ENCODE results near the gene PALM3. TPM values are rescaled to one million over a fixed set of nuclear protein-coding genes. Genes with fewer than 3 reads are reported as not detected.

Gene PALM3
- total RNA-seq, 1 donor from 2014 or later: 24.1 TPM

- no peak for DNase-seq (ENCODE audit: low spot score)
Observed at GRCh38 chr19:14089662-14090508, 28.0 kb upstream of the PALM3 start.

DNA sequence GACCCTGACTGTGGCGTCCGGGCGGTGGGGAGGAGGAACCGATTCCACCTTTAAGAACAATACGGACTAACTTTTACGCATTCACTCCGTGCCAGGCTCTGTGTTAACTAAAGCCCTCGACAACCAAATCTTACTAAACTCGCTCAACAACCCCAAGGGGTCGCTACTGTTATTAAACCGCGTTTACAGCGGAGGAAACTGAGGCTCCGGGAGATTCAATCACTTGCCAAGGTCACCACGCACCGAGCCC is 27.5 kb upstream of the PALM3 start:
- no peak for DNase-seq (ENCODE audit: low spot score)

DNA sequence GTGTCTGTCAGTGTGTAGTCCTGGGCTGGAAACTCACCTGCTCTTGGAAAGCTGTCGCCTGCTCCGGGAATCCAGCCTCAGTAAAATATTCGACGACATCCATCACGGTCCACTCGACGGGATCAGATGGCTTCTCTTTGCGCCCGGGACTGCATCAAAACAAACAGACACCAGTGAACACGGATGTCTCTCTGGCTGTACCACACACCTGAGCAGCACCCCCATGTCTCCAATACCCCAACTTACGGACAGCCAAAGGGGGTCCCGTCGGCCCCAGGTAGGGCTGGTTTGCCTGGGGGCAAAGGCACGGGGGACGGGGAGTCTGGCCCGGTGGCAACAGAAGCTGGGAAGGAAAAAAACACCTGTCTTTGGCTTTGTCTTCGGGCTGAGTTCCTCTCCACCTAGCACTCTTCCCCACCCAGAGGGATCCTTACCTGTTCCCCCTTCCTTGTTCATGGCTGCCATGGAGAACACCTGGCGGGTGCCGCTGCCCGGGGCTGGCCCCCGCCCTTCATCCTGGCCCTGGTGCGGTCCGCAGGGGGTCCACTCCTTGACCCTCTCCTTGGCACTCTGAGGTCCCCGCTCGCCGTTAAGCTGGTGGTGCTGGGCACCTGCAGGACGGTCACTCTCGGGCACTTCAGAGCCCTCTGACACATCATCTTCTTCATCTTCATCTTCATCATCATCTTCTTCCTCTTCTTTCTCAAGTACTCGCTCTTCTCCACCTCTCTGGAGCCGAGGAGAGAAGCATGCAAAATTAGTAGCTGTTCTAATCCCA is 26.9 kb upstream of the PALM3 start:
- DNase-seq (ENCODE audit: low spot score): no peak

DNA sequence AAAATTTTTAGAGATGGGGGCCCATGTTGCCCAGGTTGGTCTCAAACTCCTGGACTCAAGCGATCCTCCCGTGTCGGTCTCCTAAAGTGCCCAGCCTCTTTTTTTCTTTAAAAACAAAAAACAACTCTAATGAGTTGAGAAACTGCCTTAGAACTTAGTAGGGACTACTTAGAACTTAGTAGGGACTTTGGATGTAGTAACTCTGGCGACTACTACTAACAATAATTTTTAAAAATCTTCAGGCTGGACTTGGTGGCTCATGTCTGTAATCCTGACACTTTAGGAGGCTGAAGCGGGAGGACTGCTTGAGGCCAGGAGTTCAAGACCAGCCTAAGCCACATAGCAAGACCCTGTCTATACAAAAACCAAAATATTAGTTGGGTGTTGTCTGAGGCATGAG is 24.2 kb upstream of the PALM3 start:
- DNase-seq (ENCODE audit: low spot score): no peak

GRCh38 chr19:14085309-14085995 is 23.6 kb upstream of the PALM3 start, which contains the start of gene C19orf67:
Gene C19orf67, minus strand, starts transcription at chr19:14085783. Its CDS starts 156 bp downstream, at chr19:14085627.
- no peak for DNase-seq (ENCODE audit: low spot score)

GRCh38 chr19:14082675-14082960 is 20.7 kb upstream of the PALM3 start:
- no peak for DNase-seq (ENCODE audit: low spot score)

DNA sequence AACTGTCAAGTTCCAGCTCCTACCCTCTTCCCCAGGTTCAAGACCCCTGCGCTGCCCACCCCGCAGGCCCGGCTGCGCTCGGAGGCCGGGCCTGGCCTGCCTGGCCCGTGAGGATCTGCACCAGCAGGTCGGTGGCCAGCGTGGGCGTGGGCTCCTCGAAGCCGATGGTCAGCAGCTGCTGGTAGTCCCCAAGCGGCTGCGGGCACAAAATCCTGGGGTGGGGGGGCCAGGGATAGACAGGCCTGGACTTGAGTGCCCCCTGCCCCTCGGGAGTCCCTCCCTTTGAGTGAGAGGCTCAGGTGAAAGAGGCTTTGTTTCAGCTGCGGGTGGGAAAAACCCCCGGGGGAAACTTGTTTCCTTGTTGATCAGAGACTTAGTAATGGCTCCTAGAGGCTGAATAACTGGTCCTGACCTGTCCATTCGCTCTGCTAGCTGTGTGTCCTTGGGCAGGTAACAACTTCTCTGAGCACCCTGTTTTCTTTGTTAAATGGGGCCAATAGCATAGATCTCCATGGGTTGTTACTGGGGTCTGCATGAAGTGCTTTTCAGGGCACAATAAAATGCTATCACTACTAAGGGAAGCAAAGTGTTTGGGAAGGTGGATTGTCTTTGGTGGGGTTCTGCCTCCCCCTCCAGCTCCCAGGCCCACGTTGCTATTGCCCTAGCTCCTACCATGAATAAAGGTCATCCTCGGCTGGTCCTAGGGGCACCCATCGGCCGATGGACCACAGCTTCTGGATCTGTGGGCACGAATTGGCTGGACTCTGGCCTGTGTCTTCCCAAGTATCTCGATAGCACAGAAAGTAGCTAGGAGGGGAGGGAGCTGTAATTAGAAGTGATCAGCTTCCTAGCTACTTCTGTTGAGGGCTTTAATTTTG is 20.2 kb upstream of the PALM3 start:
- peak; percentile 79 for DNase-seq (ENCODE audit: low spot score)

GRCh38 chr19:14080887-14081796 is 19.3 kb upstream of the PALM3 start:
- DNase-seq (ENCODE audit: low spot score): peak; percentile 100

GRCh38 chr19:14078411-14078810 is 16.5 kb upstream of the PALM3 start:
- no peak for DNase-seq (ENCODE audit: low spot score)

DNA sequence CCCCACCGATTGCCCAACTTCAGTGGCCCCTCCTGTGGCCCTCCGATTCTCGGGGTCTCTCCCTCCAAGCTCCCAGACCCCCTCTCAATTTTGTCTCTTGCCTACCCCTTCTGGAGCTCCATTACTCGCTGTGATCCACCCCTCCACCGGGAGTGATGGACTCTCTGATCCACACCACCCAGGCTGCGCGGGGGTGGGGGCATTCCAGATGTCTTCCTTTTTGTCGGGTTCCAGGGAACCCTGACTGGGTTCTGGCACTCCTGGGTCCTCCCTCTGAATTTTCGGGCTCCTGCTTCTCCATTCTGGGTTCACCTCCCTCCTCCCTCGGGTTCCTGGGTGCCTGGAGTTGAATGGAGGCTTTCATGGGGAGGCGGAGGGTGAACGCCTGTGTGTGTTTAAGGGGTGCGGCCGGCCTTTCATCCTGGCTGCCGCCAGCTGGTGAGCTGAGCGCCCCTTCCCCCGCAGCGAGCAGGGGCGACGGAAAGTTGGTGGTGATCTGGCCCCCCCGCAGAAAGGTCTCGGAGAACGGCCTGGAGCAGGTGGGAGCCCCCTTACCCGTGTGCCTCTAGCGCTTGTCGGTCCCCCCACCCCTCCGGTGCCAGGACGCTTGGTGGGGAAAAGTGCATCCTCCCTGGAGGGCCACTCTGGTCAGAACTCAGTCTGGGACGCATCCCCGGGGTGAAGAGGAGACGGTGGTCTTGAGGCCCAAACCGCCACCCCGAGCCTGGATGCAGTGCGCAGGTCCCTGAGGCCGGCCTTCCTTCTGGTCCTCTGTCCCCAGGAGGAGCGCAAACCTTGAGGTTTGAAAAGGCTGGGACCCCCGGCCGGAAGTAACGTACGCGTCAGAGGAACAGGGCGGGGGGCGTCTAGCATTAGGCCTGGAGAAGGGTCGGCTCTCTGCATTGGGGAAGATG is 12.3 kb upstream of the PALM3 start:
- no peak for DNase-seq (ENCODE audit: low spot score)

GRCh38 chr19:14073261-14073924 is 11.5 kb upstream of the PALM3 start:
- peak; percentile 75 for DNase-seq (ENCODE audit: low spot score)

GRCh38 chr19:14072535-14073260 is 10.8 kb upstream of the PALM3 start, which contains the start of gene MISP3:
Gene MISP3, plus strand, starts transcription at chr19:14072786. Its CDS starts 524 bp downstream, at chr19:14073310.
- no peak for DNase-seq (ENCODE audit: low spot score)

DNA sequence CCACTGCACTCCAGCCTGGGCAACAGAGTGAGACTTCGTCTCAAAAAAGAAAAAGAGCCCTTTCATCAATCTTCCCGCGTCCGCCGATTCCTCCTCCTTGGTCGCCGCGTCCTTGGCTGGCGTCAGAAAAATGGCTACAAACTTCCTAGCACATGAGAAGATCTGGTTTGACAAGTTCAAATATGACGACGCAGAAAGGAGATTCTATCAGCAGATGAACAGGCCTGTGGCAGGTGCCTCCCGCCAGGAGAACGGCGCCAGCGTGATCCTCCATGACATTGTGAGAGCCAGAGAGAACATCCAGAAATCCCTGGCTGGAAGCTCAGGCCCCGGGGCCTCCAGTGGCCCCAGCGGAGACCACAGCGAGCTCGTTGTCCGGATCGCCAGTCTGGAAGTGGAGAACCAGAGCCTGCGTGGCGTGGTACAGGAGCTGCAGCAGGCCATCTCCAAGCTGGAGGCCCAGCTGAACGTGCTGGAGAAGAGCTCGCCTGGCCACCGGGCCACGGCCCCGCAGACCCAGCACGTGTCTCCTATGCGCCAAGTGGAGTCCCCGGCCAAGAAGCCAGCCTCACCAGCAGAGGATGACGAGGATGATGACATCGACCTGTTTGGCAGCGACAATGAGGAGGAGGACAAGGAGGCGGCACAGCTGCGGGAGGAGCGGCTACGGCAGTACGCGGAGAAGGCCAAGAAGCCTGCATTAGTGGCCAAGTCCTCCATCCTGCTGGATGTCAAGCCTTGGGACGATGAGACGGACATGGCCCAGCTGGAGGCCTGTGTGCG is 8.6 kb upstream of the PALM3 start:
- DNase-seq (ENCODE audit: low spot score): no peak

- DNase-seq (ENCODE audit: low spot score): no peak
Observed at GRCh38 chr19:14066134-14066533, 4.3 kb upstream of the PALM3 start.

GRCh38 chr19:14063105-14063504 is 1.2 kb upstream of the PALM3 start:
- no peak for DNase-seq (ENCODE audit: low spot score)

GRCh38 chr19:14062558-14062855 is 631 bp upstream of the PALM3 start:
- no peak for DNase-seq (ENCODE audit: low spot score)

DNA sequence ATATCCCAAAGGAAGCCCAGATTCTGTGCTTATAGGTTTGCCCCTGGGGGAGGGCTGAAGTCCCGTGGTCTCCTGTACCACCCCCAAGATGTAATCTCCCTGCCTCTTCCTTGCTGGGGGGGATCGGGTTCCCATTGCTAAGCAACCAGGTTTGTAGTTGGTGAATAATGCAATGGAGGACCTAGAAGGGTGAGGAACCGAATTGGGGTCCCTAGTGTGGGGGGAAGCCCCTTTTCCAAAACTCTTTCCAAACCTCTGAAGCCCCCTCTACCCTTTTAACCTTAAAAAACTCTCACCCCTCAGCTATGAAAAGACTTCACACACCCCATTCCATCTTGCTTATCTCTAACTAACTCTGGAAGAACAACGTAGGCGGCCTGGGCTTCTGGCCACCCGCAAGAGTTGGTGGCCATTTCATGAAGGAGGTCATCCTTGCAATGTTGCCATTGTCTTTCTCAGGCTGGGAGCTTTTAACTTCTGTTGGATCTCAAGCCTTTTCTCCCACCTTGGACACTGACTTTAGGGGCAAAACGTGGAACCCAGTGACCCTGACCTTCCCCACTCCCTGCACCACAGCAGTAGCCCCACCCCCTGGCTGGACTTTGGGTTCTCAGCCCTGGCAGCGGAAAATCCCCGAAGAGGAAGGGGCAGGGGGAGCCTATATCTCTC is 661 bp downstream of the PALM3 start:
- no peak for DNase-seq (ENCODE audit: low spot score)
